GM12865 (cell line): ENCODE data around the gene GPR171.

Source experiments
- DNase-seq: peaks from one replicate; pipeline ENCODE4 v3.0.0; 2010; ENCODE audit warnings: low read depth
- H3K4me3 ChIP-seq: 2 replicates; pipeline ENCODE4 v1.5.1; 2011; ENCODE audit warnings: mild to moderate bottlenecking, low read depth, low read length, control low read depth
- TF ChIP-seq, protein P1 (sequence below): IDR thresholded peaks from 2 replicates; pipeline ENCODE4 v1.5.1; 2011; ENCODE audit warnings: low read length, control low read depth, low read depth, inconsistent platforms; ENCODE audit not compliant: insufficient read depth; ENCODE audit errors: missing control alignments

Gene GPR171

DNA sequence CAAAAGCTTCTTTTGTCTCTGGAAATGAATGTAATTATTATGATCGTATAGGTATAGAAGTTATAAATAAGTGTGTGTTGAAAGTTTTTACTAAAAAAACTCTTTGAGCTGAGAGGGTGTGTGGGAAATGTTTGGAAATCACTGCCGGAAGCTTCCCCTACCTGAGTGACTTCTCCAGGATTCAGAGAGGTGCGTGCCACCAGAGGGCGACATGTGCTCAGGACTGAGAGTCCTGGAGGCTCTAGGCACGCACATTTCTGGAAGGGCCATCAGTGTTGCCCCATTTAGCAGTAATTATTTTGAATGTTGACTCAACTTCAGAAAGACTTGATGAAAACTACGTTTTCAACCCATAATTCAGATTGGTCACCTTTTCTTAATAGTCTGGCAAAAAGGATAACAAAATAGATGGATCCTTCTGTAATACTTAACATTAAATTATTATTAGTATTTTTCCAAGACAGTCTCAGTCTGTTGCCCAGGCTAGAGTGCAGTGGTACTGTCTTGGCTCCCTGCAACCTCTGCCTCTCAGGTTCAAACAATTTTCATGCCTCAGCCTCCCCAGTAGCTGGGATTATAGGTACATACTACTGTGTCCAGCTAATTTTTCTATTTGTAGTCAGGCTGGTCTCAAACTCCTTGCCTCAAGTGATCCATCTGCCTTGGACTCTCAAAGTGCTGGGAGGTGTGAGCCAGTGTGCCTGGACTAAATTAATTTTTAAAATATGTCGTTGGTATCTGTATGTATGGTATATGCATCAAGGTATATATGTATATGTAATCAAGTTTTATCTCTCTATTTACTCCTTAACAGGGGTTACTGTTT, 34.5 kb downstream of the GPR171 start:
- TF ChIP-seq, protein P1, sequence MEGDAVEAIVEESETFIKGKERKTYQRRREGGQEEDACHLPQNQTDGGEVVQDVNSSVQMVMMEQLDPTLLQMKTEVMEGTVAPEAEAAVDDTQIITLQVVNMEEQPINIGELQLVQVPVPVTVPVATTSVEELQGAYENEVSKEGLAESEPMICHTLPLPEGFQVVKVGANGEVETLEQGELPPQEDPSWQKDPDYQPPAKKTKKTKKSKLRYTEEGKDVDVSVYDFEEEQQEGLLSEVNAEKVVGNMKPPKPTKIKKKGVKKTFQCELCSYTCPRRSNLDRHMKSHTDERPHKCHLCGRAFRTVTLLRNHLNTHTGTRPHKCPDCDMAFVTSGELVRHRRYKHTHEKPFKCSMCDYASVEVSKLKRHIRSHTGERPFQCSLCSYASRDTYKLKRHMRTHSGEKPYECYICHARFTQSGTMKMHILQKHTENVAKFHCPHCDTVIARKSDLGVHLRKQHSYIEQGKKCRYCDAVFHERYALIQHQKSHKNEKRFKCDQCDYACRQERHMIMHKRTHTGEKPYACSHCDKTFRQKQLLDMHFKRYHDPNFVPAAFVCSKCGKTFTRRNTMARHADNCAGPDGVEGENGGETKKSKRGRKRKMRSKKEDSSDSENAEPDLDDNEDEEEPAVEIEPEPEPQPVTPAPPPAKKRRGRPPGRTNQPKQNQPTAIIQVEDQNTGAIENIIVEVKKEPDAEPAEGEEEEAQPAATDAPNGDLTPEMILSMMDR: peak; percentile 88
- peak; percentile 77 for DNase-seq
- no peak overlapping the region for H3K4me3 ChIP-seq

DNA sequence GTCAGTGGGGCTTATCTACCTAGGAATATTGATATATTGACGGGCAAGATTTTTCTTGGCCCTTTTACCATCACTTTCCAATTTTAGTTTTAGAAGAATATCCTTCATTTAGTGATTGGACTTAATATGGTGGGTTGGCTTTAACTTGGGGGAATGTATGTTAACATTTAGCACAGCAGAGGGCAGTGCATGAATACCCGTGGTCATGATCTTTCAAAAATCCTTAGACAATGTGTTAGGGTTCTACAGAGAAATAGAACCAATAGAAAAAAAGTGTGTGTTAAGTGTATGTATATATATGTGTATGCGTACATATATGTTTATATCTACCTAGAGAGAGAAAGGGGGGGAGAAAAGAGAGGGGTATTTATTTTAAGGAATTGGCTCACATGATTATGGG, 36.9 kb downstream of the GPR171 start:
- TF ChIP-seq, protein P1: peak; percentile 12
- no peak for DNase-seq
- no peak overlapping the region for H3K4me3 ChIP-seq

DNA sequence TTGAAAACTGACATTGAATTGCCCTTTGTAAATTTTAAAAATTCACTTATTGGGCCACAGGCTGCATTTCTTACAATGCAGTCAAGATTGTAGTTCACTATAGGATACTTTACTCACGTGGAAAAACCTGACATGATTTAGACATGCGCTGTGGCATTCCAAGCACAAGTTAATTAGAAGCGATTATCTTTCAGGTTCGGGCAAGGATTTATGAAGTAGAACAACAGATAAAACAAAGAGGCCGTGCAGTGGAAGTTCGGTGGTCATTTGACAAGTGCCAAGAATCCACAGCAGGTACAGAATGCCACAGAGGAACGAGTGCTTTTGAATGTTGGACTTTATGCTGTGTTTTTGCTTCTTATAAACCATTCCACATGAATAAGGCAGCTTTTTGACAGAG, 37.8 kb downstream of the GPR171 start:
- H3K4me3 ChIP-seq: no peak overlapping the region
- no peak for DNase-seq

DNA sequence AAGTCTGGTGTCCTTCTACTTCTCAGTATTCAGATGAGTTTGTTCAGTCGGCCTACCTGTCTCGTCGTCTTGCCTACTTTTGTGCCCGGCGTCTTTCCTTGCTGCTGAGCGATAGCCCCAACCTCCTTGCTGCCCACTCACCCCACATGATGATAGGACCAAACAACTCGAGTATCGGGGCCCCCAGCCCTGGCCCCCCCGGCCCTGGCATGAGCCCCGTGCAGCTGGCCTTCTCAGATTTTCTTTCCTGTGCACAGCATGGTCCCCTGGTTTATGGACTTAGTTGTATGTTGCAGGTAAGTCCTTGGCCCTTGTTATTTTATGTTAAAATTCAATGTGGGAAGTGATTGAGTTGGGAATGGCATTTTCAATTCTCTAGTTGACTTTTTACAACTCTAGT, 43.2 kb downstream of the GPR171 start:
- no peak for DNase-seq
- H3K4me3 ChIP-seq: no peak overlapping the region
- TF ChIP-seq, protein P1: no peak

More for the DNA sequence above, 37.8 kb downstream of the GPR171 start:
- TF ChIP-seq, protein P1: no peak

DNA sequence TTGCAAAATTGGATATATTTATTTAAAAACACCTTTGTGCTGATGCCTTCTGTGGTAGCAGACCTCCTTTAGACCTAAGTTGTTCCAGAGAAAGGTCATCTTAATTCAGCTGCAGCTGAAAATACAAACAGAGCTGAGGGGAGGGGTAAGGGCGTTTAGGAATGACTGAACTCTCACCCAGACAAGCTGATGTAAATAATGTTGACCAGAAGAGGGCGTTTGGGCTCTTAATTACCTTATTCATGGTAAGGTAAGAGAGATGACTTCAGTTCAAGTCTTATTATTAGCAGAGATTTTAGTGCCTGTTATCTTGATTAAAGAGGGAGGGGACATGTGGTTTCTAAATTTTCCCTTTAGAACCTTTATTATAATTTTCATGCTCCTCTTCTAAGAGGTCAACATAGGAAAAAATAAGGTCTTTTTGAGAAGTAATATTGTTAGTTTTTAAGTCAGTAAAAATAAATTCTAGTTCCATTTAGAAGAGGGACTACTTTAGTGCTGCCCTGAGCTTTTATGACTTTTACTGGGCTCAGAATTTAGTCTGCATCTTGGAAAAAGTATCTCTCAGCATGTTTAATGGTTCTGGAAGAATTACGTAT, 46.3 kb downstream of the GPR171 start:
- no peak overlapping the region for H3K4me3 ChIP-seq
- DNase-seq: peak; percentile 79
- TF ChIP-seq, protein P1: peak; percentile 57

DNA sequence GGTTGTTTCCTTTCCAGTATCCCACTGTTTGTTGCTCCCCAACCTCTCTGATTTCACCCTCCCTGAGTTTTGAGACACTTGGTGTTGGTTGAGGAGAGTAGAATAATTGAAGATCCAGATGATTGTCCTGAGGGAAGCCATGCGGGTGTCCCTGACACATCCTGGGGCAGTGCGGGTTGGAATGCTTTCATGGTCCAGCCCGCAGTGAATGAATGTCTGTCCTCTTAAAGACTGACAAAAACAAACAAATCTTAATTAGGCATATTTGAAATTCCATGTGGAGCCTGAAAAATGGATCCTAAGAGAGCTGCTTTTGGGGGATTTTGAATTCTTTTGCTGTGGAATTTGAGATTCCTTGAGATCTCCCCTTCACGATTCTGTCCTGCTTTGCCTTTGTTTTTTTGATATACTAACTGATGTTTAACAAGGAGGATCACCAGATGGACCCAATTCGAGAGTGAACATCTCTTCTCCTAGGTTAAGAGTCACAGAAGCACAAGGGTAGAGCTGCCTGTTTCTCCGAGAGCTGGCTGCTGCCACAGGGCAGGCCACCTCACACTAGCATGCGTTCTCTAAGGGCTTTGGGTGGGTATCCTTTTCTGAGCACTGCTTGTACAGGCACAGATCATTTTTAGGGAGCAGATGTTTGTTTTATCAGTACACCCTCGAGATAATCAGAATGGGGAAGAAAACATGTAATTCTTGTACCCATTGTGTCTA, 47.4 kb downstream of the GPR171 start:
- no peak for DNase-seq
- TF ChIP-seq, protein P1: no peak
- H3K4me3 ChIP-seq: no peak overlapping the region
